HCT116 (cell line): ENCODE data around the gene INTS1. TPM values are rescaled to one million over a fixed set of nuclear protein-coding genes. Genes with fewer than 3 reads are reported as not detected.

Experiments used
- ATAC-seq: fragments of 200-7000 bp; cut with Tn5 transposase; 2 replicates; pipeline ENCODE4 v1.9.1; 2020; ENCODE audit warnings: mild to moderate bottlenecking, moderate library complexity
- BruUV-seq: library from RNA; stranded (reverse); fragments of 400-500 nt; replicated peaks from 2 replicates; lab custom pipeline; 2021; lab: Mats Ljungman, UMichigan
- CTCF ChIA-PET: fragments of 300-600 bp; sonication (Branson Sonifier 250); formaldehyde crosslinking; loops from one replicate; lab custom pipeline; 2021; ENCODE audit warnings: antibody characterized with exemption; lab: Charles Lee
- POLR2A ChIA-PET: fragments of 300-600, 350-600 bp; sonication (Branson Sonifier 250); formaldehyde crosslinking; loops from one replicate; lab custom pipeline; 2021; ENCODE audit warnings: antibody characterized with exemption; lab: Charles Lee
- RAD21 ChIA-PET, 2 experiments: fragments of 300-600 bp; sonication (Branson Sonifier 250); formaldehyde crosslinking; loops; one replicate each; lab custom pipeline; 2023; ENCODE audit warnings: low total read pairs in 2 of 2; ENCODE audit not compliant: uncharacterized antibody in 2 of 2, unreplicated experiment in 2 of 2, low non-redundant PET in 1 of 2; lab: Charles Lee
- DNase-seq: peaks from one replicate; pipeline ENCODE4 v3.0.0-alpha.2; 2010; ENCODE audit warnings: low read depth, low spot score
- H2AFZ ChIP-seq: fragments of 200-600 bp; shearing (Covaris generic), sonication (generic); 2 replicates; pipeline ENCODE4 v1.6.1; 2017; ENCODE audit warnings: low read depth, mixed run types, mixed read lengths, antibody characterized with exemption, low read length; ENCODE audit not compliant: poor library complexity, severe bottlenecking
- H3K27ac ChIP-seq: 2 replicates; pipeline ENCODE4 v1.5.1; 2012; ENCODE audit warnings: low read depth, low read length
- H3K27me3 ChIP-seq: fragments of 200-600 bp; sonication (generic); 2 replicates; pipeline ENCODE4 v1.6.1; 2016; ENCODE audit warnings: mixed run types, low read length, mixed read lengths; ENCODE audit not compliant: insufficient read depth
- H3K36me3 ChIP-seq, 2 experiments: fragments of 200-500 bp in 1 of 2; fragments of 200-600 bp in 1 of 2; sonication (Bioruptor generic) in 1 of 2; sonication (generic) in 1 of 2; 2 replicates each; pipeline versions ENCODE4 v1.5.1 to v1.6.1; 2014 to 2016; ENCODE audit warnings: low read length in 2 of 2, inconsistent platforms in 1 of 2, mixed read lengths in 1 of 2, mixed run types in 1 of 2; ENCODE audit not compliant: insufficient read depth in 2 of 2, control insufficient read depth in 1 of 2
- H3K4me1 ChIP-seq, 2 experiments: fragments of 200-600 bp in 1 of 2; sonication (generic) in 1 of 2; 2 replicates each; pipeline versions ENCODE4 v1.5.1 to v1.6.1; 2012 to 2017; ENCODE audit warnings: low read length in 2 of 2, inconsistent platforms in 1 of 2, mild to moderate bottlenecking in 1 of 2, mixed read lengths in 1 of 2, mixed run types in 1 of 2, moderate library complexity in 1 of 2; ENCODE audit not compliant: insufficient read depth in 2 of 2, control insufficient read depth in 1 of 2
- H3K4me2 ChIP-seq: fragments of 200-600 bp; sonication (generic); 2 replicates; pipeline ENCODE4 v1.6.1; 2017; ENCODE audit warnings: mixed run types, low read length, mixed read lengths
- H3K4me3 ChIP-seq, 2 experiments: fragments of 200-600 bp in 1 of 2; sonication (generic) in 1 of 2; replicated peaks in 1 of 2; 2 replicates each; pipeline ENCODE4 v1.5.1; 2011 to 2016; ENCODE audit warnings: low read length in 2 of 2, control low read depth in 1 of 2, low read depth in 1 of 2, mild to moderate bottlenecking in 1 of 2, mixed read lengths in 1 of 2, mixed run types in 1 of 2
- H3K79me2 ChIP-seq: fragments of 200-600 bp; sonication (generic); 2 replicates; pipeline ENCODE4 v1.6.1; 2017; ENCODE audit warnings: mild to moderate bottlenecking, mixed run types, low read length, moderate library complexity, mixed read lengths; ENCODE audit not compliant: insufficient read depth
- H3K9ac ChIP-seq: fragments of 200-600 bp; sonication (generic); 2 replicates; pipeline ENCODE4 v1.6.1; 2016; ENCODE audit warnings: low read length, mixed read lengths
- H3K9me2 ChIP-seq: fragments of 200-600 bp; sonication (generic), shearing (Covaris generic); 2 replicates; pipeline ENCODE4 v1.6.1; 2017; ENCODE audit warnings: mixed run types, mild to moderate bottlenecking, moderate library complexity; ENCODE audit not compliant: insufficient read depth
- H3K9me3 ChIP-seq, 2 experiments: fragments of 200-500 bp in 1 of 2; fragments of 200-600 bp in 1 of 2; sonication (Bioruptor generic) in 1 of 2; sonication (generic) in 1 of 2; 2 replicates each; pipeline ENCODE4 v1.6.1; 2014 to 2017; ENCODE audit warnings: low read length in 2 of 2, mixed read lengths in 2 of 2, inconsistent platforms in 1 of 2, low read depth in 1 of 2, mild to moderate bottlenecking in 1 of 2, mixed run types in 1 of 2, moderate library complexity in 1 of 2; ENCODE audit not compliant: control insufficient read depth in 1 of 2, insufficient read depth in 1 of 2
- H4K20me1 ChIP-seq: fragments of 200-600 bp; sonication (generic), shearing (Covaris generic); 2 replicates; pipeline ENCODE4 v1.6.1; 2017; ENCODE audit warnings: mixed run types, mild to moderate bottlenecking, moderate library complexity; ENCODE audit not compliant: insufficient read depth
- POLR2AphosphoS5 ChIP-seq: IDR thresholded peaks from 2 replicates; pipeline ENCODE4 v1.6.1; 2011; ENCODE audit warnings: mild to moderate bottlenecking, low read depth, low read length, moderate library complexity
- intact Hi-C: fragments of 100-400 bp; cut with micrococcal nuclease; formaldehyde crosslinking; loops from 2 replicates; pipeline ENCODE4 v1.10.0; 2022
- total RNA-seq: library from RNA; stranded (reverse); gene quantifications from one replicate; pipeline ENCODE4 v1.2.1, GENCODE V29; 2021; ENCODE audit not compliant: unreplicated experiment
- TF ChIP-seq, protein P1 (sequence below): IDR thresholded peaks from 2 replicates; pipeline ENCODE4 v1.6.1; 2012; ENCODE audit warnings: low read depth

Gene INTS1
- total RNA-seq, 1 experiment from 2014 or later, result 167 TPM

DNA sequence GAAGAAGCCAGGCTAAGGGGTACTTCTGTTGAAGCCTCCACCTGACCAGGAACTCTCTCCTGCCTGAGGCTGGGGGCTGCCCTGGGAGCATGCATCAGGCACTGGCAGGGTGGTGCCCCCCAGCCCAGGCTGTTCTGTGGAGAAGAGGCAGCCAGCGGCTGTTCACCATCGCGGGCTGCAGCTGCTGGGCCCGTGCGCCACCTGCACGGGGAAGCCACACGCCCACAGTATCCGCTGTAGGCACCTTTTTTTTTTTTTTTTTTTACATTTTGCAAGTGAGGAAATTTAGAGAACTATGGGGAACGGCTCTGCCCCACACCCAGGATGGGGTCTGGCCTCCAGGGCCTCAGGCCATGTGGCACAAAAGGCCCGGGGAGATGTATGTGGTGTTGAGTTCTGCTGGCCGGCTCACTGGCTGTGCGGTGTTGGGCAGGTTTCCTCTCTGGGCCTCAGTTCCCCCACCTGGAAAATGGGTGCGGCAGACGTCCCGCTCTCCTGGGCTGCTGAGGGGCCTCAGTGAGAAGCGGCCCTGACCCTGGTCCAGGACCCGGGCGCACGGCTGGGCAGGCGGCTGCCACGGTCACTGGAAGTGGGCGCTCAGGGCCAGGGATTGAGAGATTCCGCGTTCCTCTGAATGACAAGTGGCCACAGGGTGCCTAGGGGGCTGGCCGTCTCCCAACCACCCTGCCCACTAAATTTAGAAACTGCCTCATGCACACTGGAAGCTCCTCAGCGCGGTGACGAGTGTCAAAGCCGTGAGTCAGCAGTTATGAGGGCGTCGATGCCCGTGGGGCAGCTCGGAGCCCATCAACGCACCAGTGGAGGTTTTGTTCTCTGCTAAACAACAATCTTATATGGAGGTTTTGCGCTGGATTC is 8.8 kb upstream of the INTS1 start:
- H4K20me1 ChIP-seq, result no peaks in the 10 kb centered on the region
- H3K79me2 ChIP-seq, result no peaks in the 10 kb centered on the region
- TF ChIP-seq POLR2AphosphoS5, result peak; percentile 42
- TF ChIP-seq, protein P1, sequence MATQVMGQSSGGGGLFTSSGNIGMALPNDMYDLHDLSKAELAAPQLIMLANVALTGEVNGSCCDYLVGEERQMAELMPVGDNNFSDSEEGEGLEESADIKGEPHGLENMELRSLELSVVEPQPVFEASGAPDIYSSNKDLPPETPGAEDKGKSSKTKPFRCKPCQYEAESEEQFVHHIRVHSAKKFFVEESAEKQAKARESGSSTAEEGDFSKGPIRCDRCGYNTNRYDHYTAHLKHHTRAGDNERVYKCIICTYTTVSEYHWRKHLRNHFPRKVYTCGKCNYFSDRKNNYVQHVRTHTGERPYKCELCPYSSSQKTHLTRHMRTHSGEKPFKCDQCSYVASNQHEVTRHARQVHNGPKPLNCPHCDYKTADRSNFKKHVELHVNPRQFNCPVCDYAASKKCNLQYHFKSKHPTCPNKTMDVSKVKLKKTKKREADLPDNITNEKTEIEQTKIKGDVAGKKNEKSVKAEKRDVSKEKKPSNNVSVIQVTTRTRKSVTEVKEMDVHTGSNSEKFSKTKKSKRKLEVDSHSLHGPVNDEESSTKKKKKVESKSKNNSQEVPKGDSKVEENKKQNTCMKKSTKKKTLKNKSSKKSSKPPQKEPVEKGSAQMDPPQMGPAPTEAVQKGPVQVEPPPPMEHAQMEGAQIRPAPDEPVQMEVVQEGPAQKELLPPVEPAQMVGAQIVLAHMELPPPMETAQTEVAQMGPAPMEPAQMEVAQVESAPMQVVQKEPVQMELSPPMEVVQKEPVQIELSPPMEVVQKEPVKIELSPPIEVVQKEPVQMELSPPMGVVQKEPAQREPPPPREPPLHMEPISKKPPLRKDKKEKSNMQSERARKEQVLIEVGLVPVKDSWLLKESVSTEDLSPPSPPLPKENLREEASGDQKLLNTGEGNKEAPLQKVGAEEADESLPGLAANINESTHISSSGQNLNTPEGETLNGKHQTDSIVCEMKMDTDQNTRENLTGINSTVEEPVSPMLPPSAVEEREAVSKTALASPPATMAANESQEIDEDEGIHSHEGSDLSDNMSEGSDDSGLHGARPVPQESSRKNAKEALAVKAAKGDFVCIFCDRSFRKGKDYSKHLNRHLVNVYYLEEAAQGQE, result no peak
- no peaks in the 10 kb centered on the region for H3K27me3 ChIP-seq
- H3K9me3 ChIP-seq, result no peaks in the 10 kb centered on the region
- no peaks in the 10 kb centered on the region for H3K36me3 ChIP-seq
- H3K9ac ChIP-seq, result peak overlapping the region; percentile 62
- H3K27ac ChIP-seq, result peak overlapping the region; percentile 86
- ATAC-seq (peak; percentile 89), DNase-seq (peak; percentile 77)
- no peaks in the 10 kb centered on the region for H3K9me2 ChIP-seq
- intact Hi-C loops, result no loop called here
- H3K4me3 ChIP-seq, result peak overlapping the region in 1 of 2 experiments; percentile 33; a peak in 1 of 4 replicates
- ChIA-PET RAD21 (no interaction called here), CTCF (interaction anchor here (1.4 kb wide), 1 partner anchor 43 kb away, joined by 6 read pairs; the partner anchor contains the start of gene TMEM184A), POLR2A (interaction anchor here (1.0 kb wide), 1 partner anchor 10 kb away, joined by 3 read pairs; no protein-coding TSS in a partner anchor)
- H2AFZ ChIP-seq, result no peak overlapping the region
- BruUV-seq, result no TSS peak
- peak overlapping the region; percentile 60 for H3K4me2 ChIP-seq
- peaks cover 21 to 46% of the 10 kb centered on the region in 2 experiments for H3K4me1 ChIP-seq
